B cell (primary cell): ENCODE data around the gene ATXN7. TPM values are rescaled to one million over a fixed set of nuclear protein-coding genes. Genes with fewer than 3 reads are reported as not detected.

ENCODE experiments used
- ATAC-seq: fragments of 200-7000 bp; cut with Tn5 transposase; one replicate; pipeline ENCODE4 v1.10.0; 2021; ENCODE audit warnings: low read depth, mild to moderate bottlenecking, moderate number of reproducible peaks, moderate library complexity
- CTCF ChIA-PET: fragments of 350-600 bp; sonication (Branson Sonifier 250); formaldehyde crosslinking; loops from one replicate; lab custom pipeline; 2021; ENCODE audit warnings: antibody characterized with exemption, inconsistent platforms; lab: Charles Lee
- POLR2A ChIA-PET: fragments of 350-600 bp; sonication (Branson Sonifier 250); formaldehyde crosslinking; loops from one replicate; lab custom pipeline; 2021; ENCODE audit warnings: antibody characterized with exemption; lab: Charles Lee
- DNase-seq: peaks from one replicate; pipeline ENCODE4 v3.0.0; 2013
- H2AFZ ChIP-seq: 2 replicates; pipeline ENCODE4 v1.6.1; 2012; ENCODE audit warnings: mild to moderate bottlenecking, low read depth, low read length; ENCODE audit not compliant: insufficient read depth, poor library complexity, severe bottlenecking
- H3K27ac ChIP-seq, 2 donors: 1 replicate in 1 of 2; 2 replicates in 1 of 2; pipeline ENCODE4 v1.5.1; 2012 to 2013; ENCODE audit warnings: low read length in 2 of 2, mild to moderate bottlenecking in 2 of 2, moderate library complexity in 1 of 2
- H3K27me3 ChIP-seq, 4 experiments: fragments of 200-600 bp in 1 of 4; sonication (generic) in 1 of 4; replicated peaks in 1 of 4; 1 replicate in 2 of 4; 2 replicates in 2 of 4; pipeline versions ENCODE4 v1.6.1 to v1.7.0; 2013 to 2016; ENCODE audit warnings: low read length in 3 of 4, mild to moderate bottlenecking in 2 of 4, mixed read lengths in 1 of 4, moderate library complexity in 1 of 4; ENCODE audit not compliant: insufficient read depth in 4 of 4, control insufficient read depth in 3 of 4; ENCODE audit errors: control extremely low read depth in 1 of 4
- H3K36me3 ChIP-seq, 2 experiments: replicated peaks in 1 of 2; 1 replicate in 1 of 2; 2 replicates in 1 of 2; pipeline versions ENCODE4 v1.6.1 to v1.7.1; 2013; ENCODE audit warnings: low read length in 1 of 2; ENCODE audit not compliant: insufficient read depth in 2 of 2, control insufficient read depth in 1 of 2; ENCODE audit errors: control extremely low read depth in 1 of 2, extremely low read depth in 1 of 2
- H3K4me1 ChIP-seq, 2 donors: fragments of 200-600 bp in 1 of 2; sonication (generic) in 1 of 2; 1 replicate in 1 of 2; 2 replicates in 1 of 2; pipeline versions ENCODE4 v1.5.1 to v1.6.1; 2013 to 2017; ENCODE audit warnings: low read length in 2 of 2; ENCODE audit not compliant: control insufficient read depth in 2 of 2, insufficient read depth in 2 of 2
- H3K4me2 ChIP-seq: replicated peaks from 2 replicates; pipeline ENCODE3; 2012; ENCODE audit warnings: mild to moderate bottlenecking, low read depth, low read length; ENCODE audit not compliant: poor library complexity, severe bottlenecking
- H3K4me3 ChIP-seq, 5 experiments: fragments of 200-600 bp in 1 of 5; sonication (generic) in 1 of 5; 1 replicate in 3 of 5; 2 replicates in 2 of 5; pipeline versions ENCODE4 v1.5.1 to v1.7.0; 2011 to 2016; ENCODE audit warnings: low read length in 4 of 5, mild to moderate bottlenecking in 4 of 5, low read depth in 2 of 5, control low read depth in 1 of 5, moderate library complexity in 1 of 5; ENCODE audit not compliant: insufficient read depth in 1 of 5; ENCODE audit errors: control extremely low read depth in 1 of 5, extremely low read depth in 1 of 5
- H3K79me2 ChIP-seq: fragments of 200-600 bp; sonication (generic); one replicate; pipeline ENCODE4 v1.6.0; 2016; ENCODE audit warnings: low read length; ENCODE audit not compliant: control insufficient read depth, insufficient read depth
- H3K9ac ChIP-seq: fragments of 200-600 bp; sonication (generic); 2 replicates; pipeline ENCODE4 v1.6.1; 2017; ENCODE audit warnings: mild to moderate bottlenecking, low read length, moderate library complexity
- H3K9me3 ChIP-seq, 3 donors: one replicate each; pipeline versions ENCODE4 v1.6.1 to v1.7.1; 2013; ENCODE audit warnings: low read length in 2 of 3; ENCODE audit not compliant: control insufficient read depth in 2 of 3, insufficient read depth in 1 of 3; ENCODE audit errors: control extremely low read depth in 1 of 3
- H4K20me1 ChIP-seq: 2 replicates; pipeline ENCODE4 v1.6.0; 2012; ENCODE audit warnings: mild to moderate bottlenecking, low read length; ENCODE audit not compliant: insufficient read depth, control insufficient read depth, poor library complexity, severe bottlenecking
- H3K27ac Mint-ChIP-seq: one replicate; pipeline ENCODE4 v1.8.0; 2021; ENCODE audit warnings: mixed read lengths
- H3K27me3 Mint-ChIP-seq: one replicate; pipeline ENCODE4 v1.8.0; 2021; ENCODE audit warnings: mixed read lengths
- H3K4me1 Mint-ChIP-seq: one replicate; pipeline ENCODE4 v1.8.0; 2021; ENCODE audit warnings: mixed read lengths
- H3K4me3 Mint-ChIP-seq: one replicate; pipeline ENCODE4 v1.8.0; 2021; ENCODE audit warnings: mixed read lengths
- H3K9me3 Mint-ChIP-seq: one replicate; pipeline ENCODE4 v1.8.0; 2022; ENCODE audit warnings: mixed read lengths; ENCODE audit not compliant: insufficient read depth
- CTCF ChIP-seq: fragments of 200-600 bp; IDR thresholded peaks from one replicate; pipeline ENCODE4 v1.8.0; 2022; ENCODE audit warnings: antibody characterized with exemption, mild to moderate bottlenecking
- EZH2 ChIP-seq: IDR thresholded peaks from 2 replicates; pipeline ENCODE4 v1.6.1; 2012; ENCODE audit warnings: borderline replicate concordance, low read depth, mild to moderate bottlenecking, moderate library complexity, low read length; ENCODE audit not compliant: insufficient read depth, poor library complexity, severe bottlenecking
- WGBS: methylation state at CpG from one replicate; pipeline ENCODE4 v1.1.5; 2013; ENCODE audit warnings: missing lambda C conversion rate; ENCODE audit not compliant: insufficient coverage; 5-methylcytosine and 5-hydroxymethylcytosine counted together
- intact Hi-C: fragments of 100-400 bp; cut with micrococcal nuclease; formaldehyde crosslinking; loops from one replicate; pipeline ENCODE4 v1.10.0; 2022
- polyA plus RNA-seq: library from polyadenylated mRNA; depleted of rRNA; stranded (reverse); fragments of >200 nt; gene quantifications from 2 replicates; pipeline ENCODE4 v1.2.3, GENCODE V29; 2012
- total RNA-seq, 2 donors: library from RNA; stranded (reverse); fragments of 120-200 nt in 1 of 2; gene quantifications; 1 replicate in 1 of 2; 2 replicates in 1 of 2; pipeline versions ENCODE4 v1.2.3 to v1.2.4, GENCODE V29; 2013 to 2022

The ATXN7 gene
- total and polyA plus RNA-seq, 2 donors (not counting 1 experiment from before 2014, with no cell fraction given): 18.1 to 74.3 TPM

GRCh38 chr3:63995086-63995485 lies 131.4 kb downstream of the ATXN7 start:
- Mint-ChIP-seq H3K4me1 (no peaks in the 10 kb centered on the region), H3K4me3 (no peak overlapping the region), H3K27me3 (no peaks in the 10 kb centered on the region), H3K9me3 (no peaks in the 10 kb centered on the region), H3K27ac (no peak overlapping the region)
- intact Hi-C loops: no loop called here
- H2AFZ ChIP-seq: no peak overlapping the region
- ATAC-seq: no peak
- no peak for DNase-seq
- ChIA-PET POLR2A (no interaction called here), CTCF (interaction anchor here (1.3 to 5.5 kb wide), 10 partner anchors 8 to 177 kb away, joined by 3 to 27 read pairs (median 13); partner anchors contain the start of genes C3orf49 and PSMD6)
- H3K4me2 ChIP-seq: no peak overlapping the region
- no peak overlapping the region for H3K4me3 ChIP-seq
- peaks cover 12% of the 10 kb centered on the region for H3K79me2 ChIP-seq
- H3K9ac ChIP-seq: no peak overlapping the region
- H3K27ac ChIP-seq: no peak overlapping the region
- H3K4me1 ChIP-seq: no peaks in the 10 kb centered on the region
- peaks cover 16 to 81% of the 10 kb centered on the region in 2 experiments for H3K36me3 ChIP-seq
- no peaks in the 10 kb centered on the region for H3K9me3 ChIP-seq
- WGBS: 90% methylated on average over 4 of the region's 5 CpGs
- no peaks in the 10 kb centered on the region for H3K27me3 ChIP-seq
- no peak for TF ChIP-seq EZH2
- TF ChIP-seq CTCF: no peak
- no peaks in the 10 kb centered on the region for H4K20me1 ChIP-seq

GRCh38 chr3:63998852-63999754 lies 135.4 kb downstream of the ATXN7 start:
- H2AFZ ChIP-seq: no peak overlapping the region
- H3K27me3 Mint-ChIP-seq: no peaks in the 10 kb centered on the region
- no peaks in the 10 kb centered on the region for H3K9me3 ChIP-seq
- peaks cover 13 to 67% of the 10 kb centered on the region in 2 experiments for H3K36me3 ChIP-seq
- no peak overlapping the region for H3K27ac ChIP-seq
- no peak overlapping the region for H3K4me2 ChIP-seq
- no peak overlapping the region for H3K4me3 Mint-ChIP-seq
- H3K4me1 ChIP-seq: no peaks in the 10 kb centered on the region
- no peak for DNase-seq
- no peak overlapping the region for H3K4me3 ChIP-seq
- H3K4me1 Mint-ChIP-seq: no peaks in the 10 kb centered on the region
- H3K27me3 ChIP-seq: no peaks in the 10 kb centered on the region
- CTCF ChIA-PET: no interaction called here
- no peak for ATAC-seq
- 92% methylated on average over 8 of the region's 10 CpGs for WGBS
- H4K20me1 ChIP-seq: no peaks in the 10 kb centered on the region
- no peak overlapping the region for H3K27ac Mint-ChIP-seq
- no peak overlapping the region for H3K9ac ChIP-seq
- POLR2A ChIA-PET: no interaction called here
- H3K9me3 Mint-ChIP-seq: no peaks in the 10 kb centered on the region
- H3K79me2 ChIP-seq: peaks cover 8% of the 10 kb centered on the region
- no peak for TF ChIP-seq EZH2
- no peak for TF ChIP-seq CTCF
- intact Hi-C loops: no loop called here
